ENCODE measurements around the gene PLET1. TPM values are rescaled to one million over a fixed set of nuclear protein-coding genes. Genes with fewer than 3 reads are reported as not detected.

The PLET1 gene
- total RNA-seq, 1 experiment from 2014 or later, result not detected

DNA sequence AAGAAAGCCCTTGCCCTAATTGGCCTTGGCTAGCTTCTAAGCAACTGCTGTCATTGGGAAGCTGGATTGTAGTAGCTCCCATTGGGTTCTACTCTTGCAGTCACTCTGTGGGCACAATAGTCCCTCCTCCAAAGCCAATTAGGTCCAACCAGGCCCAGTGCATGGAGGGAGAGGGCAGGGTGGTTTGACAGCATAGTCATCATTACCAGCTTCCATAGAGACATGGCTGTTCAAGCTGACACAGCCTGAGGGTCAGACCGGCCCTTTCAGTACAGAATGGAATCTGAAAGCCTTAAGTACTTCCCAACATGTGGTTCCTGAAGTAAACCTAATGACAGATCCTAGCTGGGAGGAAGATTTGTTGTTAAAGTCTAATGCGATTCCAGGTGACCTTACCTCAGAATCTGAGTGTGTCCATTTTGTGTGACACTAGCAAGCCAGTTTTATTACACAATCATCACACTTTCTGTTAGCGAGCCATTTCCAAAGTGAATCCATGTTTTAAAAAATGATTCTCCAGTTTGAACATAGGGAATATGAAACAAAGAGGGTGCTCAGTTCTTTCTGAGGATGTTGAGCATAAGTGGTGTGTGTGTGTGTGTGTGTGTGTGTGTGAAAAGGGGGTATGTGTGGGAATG lies 6.9 kb downstream of the PLET1 start:
- H3K4me1 Mint-ChIP-seq, result no peaks in the 10 kb centered on the region

More for the DNA sequence above, 6.9 kb downstream of the PLET1 start:
- Histone ChIP-seq H3K4me2 (ENCODE audit: insufficient read depth, insufficient read length, low read length) (no peak overlapping the region), H3K79me2 (ENCODE audit: insufficient read depth, low read length) (no peaks in the 10 kb centered on the region), H2AFZ (ENCODE audit: low read length) (no peak overlapping the region), H3K14ac (ENCODE audit: insufficient read depth, low read length) (no peak overlapping the region), H3K27me3 (ENCODE audit: insufficient read depth, low read length) (0 out of 2 replicates have a peak, but pooled peaks cover 1% of the 10 kb centered on the region), H4K20me1 (ENCODE audit: control insufficient read depth, insufficient read depth, insufficient read length) (no peaks in the 10 kb centered on the region), H3K56ac (ENCODE audit: insufficient read length, low read depth, low read length) (no peak overlapping the region), H3K9me3 (ENCODE audit: control insufficient read depth, low read depth, low read length) (no peaks in the 10 kb centered on the region), H2BK120ac (ENCODE audit: low read depth, low read length, poor library complexity, severe bottlenecking) (no peak overlapping the region), H2BK15ac (ENCODE audit: low read depth, low read length) (no peak overlapping the region), H3K27ac (ENCODE audit: insufficient read length, low read depth, low read length) (no peak overlapping the region), H3K4ac (ENCODE audit: low read depth, low read length) (no peak overlapping the region), H4K8ac (replicated peaks; ENCODE audit: insufficient read length, low read depth, low read length) (no peak overlapping the region), H4K5ac (ENCODE audit: insufficient read length, low read depth, low read length) (no peak overlapping the region), H3T11ph (ENCODE audit: low read length) (no peak overlapping the region), H3K18ac (ENCODE audit: insufficient read length, low read depth, low read length) (no peak overlapping the region), H3K23me2 (ENCODE audit: insufficient read length, low read depth, low read length, poor library complexity, severe bottlenecking) (no peaks in the 10 kb centered on the region), H2BK5ac (ENCODE audit: insufficient read length, low read length) (no peak overlapping the region), H2BK20ac (ENCODE audit: low read depth, low read length, poor library complexity, severe bottlenecking) (no peak overlapping the region), H2AK5ac (ENCODE audit: insufficient read length, low read length) (no peak overlapping the region), H3K4me1 (ENCODE audit: insufficient read depth, low read length) (no peaks in the 10 kb centered on the region), H2BK12ac (ENCODE audit: insufficient read length, low read depth, low read length) (no peak overlapping the region), H4K91ac (ENCODE audit: insufficient read length, low read depth, low read length) (no peak overlapping the region), H3K23ac (ENCODE audit: insufficient read length, low read depth, low read length) (no peak overlapping the region), H3K9ac (ENCODE audit: extremely low read depth, insufficient read length, low read length) (no peak overlapping the region), H3K79me1 (ENCODE audit: insufficient read depth, low read depth, low read length, poor library complexity, severe bottlenecking) (no peaks in the 10 kb centered on the region)
- H3K9me3 Mint-ChIP-seq, result no peaks in the 10 kb centered on the region
- H3K27me3 Mint-ChIP-seq (ENCODE audit: low read depth), result peaks cover 21% of the 10 kb centered on the region
- DNase-seq, result no peak
- TF ChIP-seq, protein P1, sequence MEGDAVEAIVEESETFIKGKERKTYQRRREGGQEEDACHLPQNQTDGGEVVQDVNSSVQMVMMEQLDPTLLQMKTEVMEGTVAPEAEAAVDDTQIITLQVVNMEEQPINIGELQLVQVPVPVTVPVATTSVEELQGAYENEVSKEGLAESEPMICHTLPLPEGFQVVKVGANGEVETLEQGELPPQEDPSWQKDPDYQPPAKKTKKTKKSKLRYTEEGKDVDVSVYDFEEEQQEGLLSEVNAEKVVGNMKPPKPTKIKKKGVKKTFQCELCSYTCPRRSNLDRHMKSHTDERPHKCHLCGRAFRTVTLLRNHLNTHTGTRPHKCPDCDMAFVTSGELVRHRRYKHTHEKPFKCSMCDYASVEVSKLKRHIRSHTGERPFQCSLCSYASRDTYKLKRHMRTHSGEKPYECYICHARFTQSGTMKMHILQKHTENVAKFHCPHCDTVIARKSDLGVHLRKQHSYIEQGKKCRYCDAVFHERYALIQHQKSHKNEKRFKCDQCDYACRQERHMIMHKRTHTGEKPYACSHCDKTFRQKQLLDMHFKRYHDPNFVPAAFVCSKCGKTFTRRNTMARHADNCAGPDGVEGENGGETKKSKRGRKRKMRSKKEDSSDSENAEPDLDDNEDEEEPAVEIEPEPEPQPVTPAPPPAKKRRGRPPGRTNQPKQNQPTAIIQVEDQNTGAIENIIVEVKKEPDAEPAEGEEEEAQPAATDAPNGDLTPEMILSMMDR (conservative IDR thresholded peaks at IDR 0.05), result no peak
- H3K36me3 Mint-ChIP-seq (ENCODE audit: insufficient read depth in 1 of 3, low read depth in 3 of 3), result no peaks in the 10 kb centered on the region
- no peak overlapping the region for H3K27ac Mint-ChIP-seq
- H3K4me3 Mint-ChIP-seq, result no peak overlapping the region
- WGBS (ENCODE audit: extremely low coverage, insufficient read length, low lambda C conversion rate), result no CpG with 5 or more reads among the region's 3 CpGs
